GM12873 (cell line): ENCODE data around the gene C1orf210.

Experiments used
- CTCF ChIP-seq: IDR thresholded peaks from 2 replicates; pipeline ENCODE4 v1.5.1; 2012; ENCODE audit warnings: low read depth, mild to moderate bottlenecking, moderate library complexity, low read length, control low read depth; ENCODE audit not compliant: insufficient read depth; ENCODE audit errors: missing control alignments

The C1orf210 gene

GRCh38 chr1:43316738-43317520, 31.5 kb upstream of the C1orf210 start:
- peak; percentile 25 for TF ChIP-seq CTCF

- TF ChIP-seq CTCF = no peak
These were observed 30.8 kb upstream of the C1orf210 start for GRCh38 chr1:43315963-43316737.

GRCh38 chr1:43315481-43315880, 30.1 kb upstream of the C1orf210 start:
- no peak for TF ChIP-seq CTCF

- TF ChIP-seq CTCF = no peak
These were observed 28.9 kb upstream of the C1orf210 start for GRCh38 chr1:43314233-43314632.

- no peak for TF ChIP-seq CTCF
These were observed 28.4 kb upstream of the C1orf210 start for GRCh38 chr1:43313771-43314170.

GRCh38 chr1:43312663-43313515, 27.5 kb upstream of the C1orf210 start:
- TF ChIP-seq CTCF = no peak
